HepG2 (cell line): ENCODE results near the gene PGS1. TPM values are rescaled to one million over a fixed set of nuclear protein-coding genes. Genes with fewer than 3 reads are reported as not detected.
A peak's percentile ranks its signal among the peaks of the same experiment; 100 is the strongest.

Source experiments
- AGO1 ChIP-seq: fragments of 200-400 bp; formaldehyde crosslinking; IDR thresholded peaks from 2 replicates; pipeline ENCODE4 v1.6.1; 2017; ENCODE audit warnings: mild to moderate bottlenecking, low read depth, low read length, moderate library complexity; ENCODE audit not compliant: poor library complexity, severe bottlenecking
- ATF1 ChIP-seq: IDR thresholded peaks from 2 replicates; pipeline ENCODE4 v1.6.1; 2016; ENCODE audit warnings: mild to moderate bottlenecking, control low read depth
- CC2D1A ChIP-seq: sonication (generic); formaldehyde crosslinking; IDR thresholded peaks from 2 replicates; pipeline ENCODE4 v1.8.1; 2023; ENCODE audit warnings: mild to moderate bottlenecking, missing genetic modification reagents
- CCDC6 ChIP-seq: sonication (generic); formaldehyde crosslinking; IDR thresholded peaks from 2 replicates; pipeline ENCODE4 v1.8.1; 2022; ENCODE audit warnings: mild to moderate bottlenecking, missing genetic modification reagents, moderate library complexity
- E2F2 ChIP-seq: sonication (generic); formaldehyde crosslinking; IDR thresholded peaks from 2 replicates; pipeline ENCODE4 v1.4.0; 2020; ENCODE audit warnings: missing genetic modification reagents, borderline replicate concordance
- EEA1 ChIP-seq: sonication (generic); formaldehyde crosslinking; IDR thresholded peaks from 2 replicates; pipeline ENCODE4 v1.5.1; 2020; ENCODE audit warnings: mild to moderate bottlenecking, missing genetic modification reagents, borderline replicate concordance
- ELF3 ChIP-seq: IDR thresholded peaks from 2 replicates; pipeline ENCODE4 v1.6.1; 2016; ENCODE audit warnings: missing genetic modification reagents, missing compliant biosample characterization
- ETS1 ChIP-seq: sonication (generic); formaldehyde crosslinking; IDR thresholded peaks from 2 replicates; pipeline ENCODE4 v1.4.0; 2020; ENCODE audit warnings: missing genetic modification reagents
- GFI1 ChIP-seq: sonication (generic); formaldehyde crosslinking; IDR thresholded peaks from 2 replicates; pipeline ENCODE4 v1.5.0; 2020; ENCODE audit warnings: missing genetic modification reagents, mild to moderate bottlenecking, borderline replicate concordance
- MED1 ChIP-seq: sonication (generic); formaldehyde crosslinking; IDR thresholded peaks from 2 replicates; pipeline ENCODE4 v1.4.0; 2020; ENCODE audit warnings: missing genetic modification reagents
- PAWR ChIP-seq: sonication (generic); formaldehyde crosslinking; IDR thresholded peaks from 2 replicates; pipeline ENCODE4 v1.4.0; 2020; ENCODE audit warnings: missing genetic modification reagents, mild to moderate bottlenecking, borderline replicate concordance
- RBAK ChIP-seq: sonication (generic); formaldehyde crosslinking; IDR thresholded peaks from 2 replicates; pipeline ENCODE4 v1.5.1; 2020; ENCODE audit warnings: mild to moderate bottlenecking, missing genetic modification reagents
- SRSF1 ChIP-seq: fragments of 200-400 bp; formaldehyde crosslinking; optimal IDR thresholded peaks from 2 replicates; pipeline ENCODE3; 2017; ENCODE audit warnings: mild to moderate bottlenecking, low read depth, low read length, moderate library complexity
- STAG1 ChIP-seq: sonication (generic); formaldehyde crosslinking; IDR thresholded peaks from 2 replicates; pipeline ENCODE4 v1.4.0; 2020; ENCODE audit warnings: missing genetic modification reagents
- STAT5B ChIP-seq: sonication (generic); formaldehyde crosslinking; IDR thresholded peaks from 2 replicates; pipeline ENCODE4 v1.4.0; 2020; ENCODE audit warnings: missing genetic modification reagents
- TCF7 ChIP-seq: sonication (generic); IDR thresholded peaks from 2 replicates; pipeline ENCODE4 v1.6.1; 2016; ENCODE audit warnings: antibody characterized with exemption, low read depth
- TEAD2 ChIP-seq: sonication (generic); formaldehyde crosslinking; IDR thresholded peaks from 2 replicates; pipeline ENCODE4 v1.9.0; 2021; ENCODE audit warnings: missing genetic modification reagents
- ZFP36 ChIP-seq: fragments of 150-350 bp; IDR thresholded peaks from 2 replicates; pipeline ENCODE4 v1.6.1; 2018; ENCODE audit warnings: borderline replicate concordance, low read length, low read depth; ENCODE audit not compliant: partially characterized antibody
- ZFY ChIP-seq: sonication (generic); formaldehyde crosslinking; IDR thresholded peaks from 2 replicates; pipeline ENCODE4 v1.4.0; 2020; ENCODE audit warnings: missing genetic modification reagents
- ZNF274 ChIP-seq: sonication (generic); formaldehyde crosslinking; IDR thresholded peaks from 2 replicates; pipeline ENCODE4 v1.5.1; 2020; ENCODE audit warnings: mild to moderate bottlenecking, missing genetic modification reagents
- ZNF382 ChIP-seq: sonication (generic); formaldehyde crosslinking; IDR thresholded peaks from 2 replicates; pipeline ENCODE4 v1.5.0; 2020; ENCODE audit warnings: missing genetic modification reagents, mild to moderate bottlenecking, borderline replicate concordance
- ZNF576 ChIP-seq: sonication (generic); formaldehyde crosslinking; IDR thresholded peaks from 2 replicates; pipeline ENCODE4 v1.4.0; 2020; ENCODE audit warnings: mild to moderate bottlenecking, missing genetic modification reagents
- ZNF616 ChIP-seq: sonication (generic); formaldehyde crosslinking; IDR thresholded peaks from 2 replicates; pipeline ENCODE4 v1.5.0; 2020; ENCODE audit warnings: low read depth, mild to moderate bottlenecking, missing genetic modification reagents
- polyA plus RNA-seq, 8 experiments: library from polyadenylated mRNA; depleted of rRNA in 3 of 8; stranded (reverse) in 7 of 8; unstranded in 1 of 8; fragments of >200 nt; fragmentation: Illumina TruSeq in 4 of 8; extraction: Trizol in 4 of 8; gene quantifications; 2 replicates each; pipeline versions ENCODE4 v1.2.1 to v1.2.3, GENCODE V29; 2011 to 2016; ENCODE audit warnings: low read depth in 4 of 8, missing spikeins in 1 of 8, mixed read lengths in 1 of 8; ENCODE audit not compliant: insufficient read depth in 1 of 8
- total RNA-seq, 5 experiments: library from RNA; depleted of rRNA; stranded (reverse); fragments of >200 nt; fragmentation: Illumina TruSeq; extraction: Trizol; gene quantifications; 2 replicates each; pipeline ENCODE4 v1.2.3, GENCODE V29; 2016; ENCODE audit warnings: low read depth in 1 of 5
- TF ChIP-seq, protein P1 (sequence below): IDR thresholded peaks from 2 replicates; pipeline ENCODE4 v1.6.1; 2018; ENCODE audit warnings: missing genetic modification reagents, mild to moderate bottlenecking, missing compliant biosample characterization
- TF ChIP-seq, protein P2 (sequence below), 2 experiments: fragments of 450-650 bp in 1 of 2; sonication (generic) in 1 of 2; formaldehyde crosslinking; IDR thresholded peaks; 2 replicates each; pipeline versions ENCODE4 v1.5.0 to v1.8.0; 2020 to 2022; ENCODE audit warnings: mild to moderate bottlenecking in 1 of 2, missing genetic modification reagents in 1 of 2
- TF ChIP-seq, protein P3 (sequence below): conservative IDR thresholded peaks from 2 replicates; pipeline ENCODE4 v1.6.1; 2018; ENCODE audit warnings: missing genetic modification reagents

PGS1 gene
- total and polyA plus RNA-seq, 2 of the 13 experiments (the other 11 are each of a cell fraction or from before 2014, with no cell fraction given) = 25.9 to 31.5 TPM

- TF ChIP-seq CC2D1A (no peak), TEAD2 (CRISPR knock-in tag) (no peak), CCDC6 (CRISPR knock-in tag) (no peak), STAG1 (CRISPR knock-in tag) (no peak; the same call in 1 of the 2 replicates), ZNF382 (no peak), ETS1 (CRISPR knock-in tag) (no peak), PAWR (CRISPR knock-in tag) (no peak), TCF7 (peak; percentile 91), ZFY (no peak), ZNF274 (peak; percentile 62; the same call in 1 of the 2 replicates), AGO1 (no peak), STAT5B (no peak), E2F2 (no peak), EEA1 (CRISPR knock-in tag) (no peak), GFI1 (CRISPR knock-in tag) (peak; percentile 80), RBAK (CRISPR knock-in tag) (no peak), MED1 (CRISPR knock-in tag) (peak; percentile 76), ATF1 (CRISPR knock-in tag) (no peak), SRSF1 (no peak), ZNF616 (CRISPR knock-in tag) (no peak), ZFP36 (no peak), ZNF576 (CRISPR knock-in tag) (0 out of 2 replicates have a peak, but pooled peaks have one; percentile 55), ELF3 (CRISPR knock-in tag) (peak; percentile 93)
- TF ChIP-seq, protein P1, sequence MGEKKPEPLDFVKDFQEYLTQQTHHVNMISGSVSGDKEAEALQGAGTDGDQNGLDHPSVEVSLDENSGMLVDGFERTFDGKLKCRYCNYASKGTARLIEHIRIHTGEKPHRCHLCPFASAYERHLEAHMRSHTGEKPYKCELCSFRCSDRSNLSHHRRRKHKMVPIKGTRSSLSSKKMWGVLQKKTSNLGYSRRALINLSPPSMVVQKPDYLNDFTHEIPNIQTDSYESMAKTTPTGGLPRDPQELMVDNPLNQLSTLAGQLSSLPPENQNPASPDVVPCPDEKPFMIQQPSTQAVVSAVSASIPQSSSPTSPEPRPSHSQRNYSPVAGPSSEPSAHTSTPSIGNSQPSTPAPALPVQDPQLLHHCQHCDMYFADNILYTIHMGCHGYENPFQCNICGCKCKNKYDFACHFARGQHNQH (CRISPR knock-in tag) = peak; percentile 58; the same call in 1 of the 2 replicates
- TF ChIP-seq, protein P2, sequence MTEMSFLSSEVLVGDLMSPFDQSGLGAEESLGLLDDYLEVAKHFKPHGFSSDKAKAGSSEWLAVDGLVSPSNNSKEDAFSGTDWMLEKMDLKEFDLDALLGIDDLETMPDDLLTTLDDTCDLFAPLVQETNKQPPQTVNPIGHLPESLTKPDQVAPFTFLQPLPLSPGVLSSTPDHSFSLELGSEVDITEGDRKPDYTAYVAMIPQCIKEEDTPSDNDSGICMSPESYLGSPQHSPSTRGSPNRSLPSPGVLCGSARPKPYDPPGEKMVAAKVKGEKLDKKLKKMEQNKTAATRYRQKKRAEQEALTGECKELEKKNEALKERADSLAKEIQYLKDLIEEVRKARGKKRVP (CRISPR knock-in tag; IDR thresholded peaks at IDR 0.05) = peak in 1 of 2 experiments; percentile 56; a peak in 1 of 4 replicates
- TF ChIP-seq, protein P3, sequence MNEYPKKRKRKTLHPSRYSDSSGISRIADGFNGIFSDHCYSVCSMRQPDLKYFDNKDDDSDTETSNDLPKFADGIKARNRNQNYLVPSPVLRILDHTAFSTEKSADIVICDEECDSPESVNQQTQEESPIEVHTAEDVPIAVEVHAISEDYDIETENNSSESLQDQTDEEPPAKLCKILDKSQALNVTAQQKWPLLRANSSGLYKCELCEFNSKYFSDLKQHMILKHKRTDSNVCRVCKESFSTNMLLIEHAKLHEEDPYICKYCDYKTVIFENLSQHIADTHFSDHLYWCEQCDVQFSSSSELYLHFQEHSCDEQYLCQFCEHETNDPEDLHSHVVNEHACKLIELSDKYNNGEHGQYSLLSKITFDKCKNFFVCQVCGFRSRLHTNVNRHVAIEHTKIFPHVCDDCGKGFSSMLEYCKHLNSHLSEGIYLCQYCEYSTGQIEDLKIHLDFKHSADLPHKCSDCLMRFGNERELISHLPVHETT (CRISPR knock-in tag) = no peak
Measured at GRCh38 chr17:78399693-78400144, 21.3 kb downstream of the PGS1 start (continued).
